Neuronal stem cell (in vitro differentiated cells): ENCODE results near the gene RAPGEF1.

ENCODE experiments used
- DNase-seq: peaks from one replicate; pipeline ENCODE4 v3.0.0-alpha.2; 2013; ENCODE audit warnings: low spot score
- H2AFZ ChIP-seq: one replicate; pipeline ENCODE4 v1.6.1; 2013; ENCODE audit warnings: mild to moderate bottlenecking, low read length, inconsistent platforms
- H2AK5ac ChIP-seq: 2 replicates; pipeline ENCODE4 v1.6.1; 2013; ENCODE audit warnings: low read depth, mild to moderate bottlenecking, inconsistent platforms, low read length, moderate library complexity, mixed read lengths
- H2BK120ac ChIP-seq: 2 replicates; pipeline ENCODE4 v1.6.1; 2013; ENCODE audit warnings: low read depth, mild to moderate bottlenecking, inconsistent platforms, low read length, moderate library complexity, mixed read lengths
- H2BK12ac ChIP-seq: one replicate; pipeline ENCODE4 v1.6.1; 2013; ENCODE audit warnings: low read length, inconsistent platforms
- H2BK15ac ChIP-seq: 2 replicates; pipeline ENCODE4 v1.6.1; 2013; ENCODE audit warnings: mild to moderate bottlenecking, low read length, inconsistent platforms, mixed read lengths
- H2BK5ac ChIP-seq: one replicate; pipeline ENCODE4 v1.6.1; 2013; ENCODE audit warnings: inconsistent platforms, mild to moderate bottlenecking, low read length, moderate library complexity
- H3K14ac ChIP-seq: one replicate; pipeline ENCODE4 v1.6.1; 2013; ENCODE audit warnings: low read length, inconsistent platforms
- H3K18ac ChIP-seq: 2 replicates; pipeline ENCODE4 v1.6.1; 2013; ENCODE audit warnings: low read length, inconsistent platforms
- H3K23ac ChIP-seq: 2 replicates; pipeline ENCODE4 v1.6.1; 2013; ENCODE audit warnings: low read depth, mild to moderate bottlenecking, mixed read lengths, low read length, inconsistent platforms; ENCODE audit not compliant: poor library complexity
- H3K27ac ChIP-seq: replicated peaks from 3 replicates; pipeline ENCODE4 v1.5.1; 2013; ENCODE audit warnings: low read length, inconsistent platforms
- H3K27me3 ChIP-seq, 3 experiments: 2 replicates each; pipeline ENCODE4 v1.6.1; 2013; ENCODE audit warnings: low read length in 3 of 3, mild to moderate bottlenecking in 2 of 3, inconsistent platforms in 1 of 3, low read depth in 1 of 3, mixed read lengths in 1 of 3, moderate library complexity in 1 of 3; ENCODE audit not compliant: control insufficient read depth in 3 of 3, insufficient read depth in 3 of 3
- H3K36me3 ChIP-seq, 2 donors: replicated peaks in 1 of 2; 2 replicates each; pipeline ENCODE4 v1.6.1; 2013; ENCODE audit warnings: low read length in 2 of 2; ENCODE audit not compliant: control insufficient read depth in 2 of 2, insufficient read depth in 2 of 2
- H3K4ac ChIP-seq: 2 replicates; pipeline ENCODE4 v1.6.1; 2013; ENCODE audit warnings: inconsistent platforms, mild to moderate bottlenecking, low read length, moderate library complexity
- H3K4me1 ChIP-seq, 2 donors: 1 replicate in 1 of 2; 2 replicates in 1 of 2; pipeline ENCODE4 v1.6.1; 2013; ENCODE audit warnings: low read length in 2 of 2, low read depth in 1 of 2; ENCODE audit not compliant: control insufficient read depth in 2 of 2, insufficient read depth in 1 of 2
- H3K4me2 ChIP-seq: one replicate; pipeline ENCODE4 v1.6.1; 2013; ENCODE audit warnings: mild to moderate bottlenecking, low read length, inconsistent platforms; ENCODE audit not compliant: insufficient read depth, poor library complexity, severe bottlenecking
- H3K4me3 ChIP-seq, 2 donors: 2 replicates each; pipeline ENCODE4 v1.5.1; 2013; ENCODE audit warnings: low read length in 2 of 2, mild to moderate bottlenecking in 2 of 2, inconsistent platforms in 1 of 2, moderate library complexity in 1 of 2
- H3K79me1 ChIP-seq: one replicate; pipeline ENCODE4 v1.6.1; 2013; ENCODE audit warnings: low read depth, mild to moderate bottlenecking, inconsistent platforms, low read length, moderate library complexity
- H3K9ac ChIP-seq: one replicate; pipeline ENCODE4 v1.6.1; 2013; ENCODE audit warnings: mild to moderate bottlenecking, low read depth, low read length, inconsistent platforms; ENCODE audit not compliant: poor library complexity
- H3K9me3 ChIP-seq, 2 donors: replicated peaks in 1 of 2; 2 replicates each; pipeline versions ENCODE3 to v1.6.1; 2013; ENCODE audit warnings: low read length in 2 of 2, mild to moderate bottlenecking in 2 of 2, inconsistent platforms in 1 of 2, low read depth in 1 of 2, mixed read lengths in 1 of 2, moderate library complexity in 1 of 2; ENCODE audit not compliant: control insufficient read depth in 2 of 2, insufficient read depth in 1 of 2
- H4K8ac ChIP-seq: one replicate; pipeline ENCODE4 v1.6.1; 2013; ENCODE audit warnings: low read depth, mild to moderate bottlenecking, inconsistent platforms, low read length, moderate library complexity
- H4K91ac ChIP-seq: one replicate; pipeline ENCODE4 v1.6.1; 2013; ENCODE audit warnings: low read length, low read depth, mild to moderate bottlenecking, inconsistent platforms; ENCODE audit not compliant: poor library complexity
- WGBS, 2 donors: extraction: QIAGEN DNeasy Blood & Tissue Kit; methylation state at CpG; one replicate each; pipeline ENCODE4 v1.1.7; 2013; ENCODE audit warnings: missing lambda C conversion rate in 2 of 2, mixed read lengths in 1 of 2; ENCODE audit not compliant: insufficient read length in 2 of 2, insufficient replicate concordance in 1 of 2; ENCODE audit errors: extremely low coverage in 2 of 2; 5-methylcytosine and 5-hydroxymethylcytosine counted together

Gene RAPGEF1

DNA sequence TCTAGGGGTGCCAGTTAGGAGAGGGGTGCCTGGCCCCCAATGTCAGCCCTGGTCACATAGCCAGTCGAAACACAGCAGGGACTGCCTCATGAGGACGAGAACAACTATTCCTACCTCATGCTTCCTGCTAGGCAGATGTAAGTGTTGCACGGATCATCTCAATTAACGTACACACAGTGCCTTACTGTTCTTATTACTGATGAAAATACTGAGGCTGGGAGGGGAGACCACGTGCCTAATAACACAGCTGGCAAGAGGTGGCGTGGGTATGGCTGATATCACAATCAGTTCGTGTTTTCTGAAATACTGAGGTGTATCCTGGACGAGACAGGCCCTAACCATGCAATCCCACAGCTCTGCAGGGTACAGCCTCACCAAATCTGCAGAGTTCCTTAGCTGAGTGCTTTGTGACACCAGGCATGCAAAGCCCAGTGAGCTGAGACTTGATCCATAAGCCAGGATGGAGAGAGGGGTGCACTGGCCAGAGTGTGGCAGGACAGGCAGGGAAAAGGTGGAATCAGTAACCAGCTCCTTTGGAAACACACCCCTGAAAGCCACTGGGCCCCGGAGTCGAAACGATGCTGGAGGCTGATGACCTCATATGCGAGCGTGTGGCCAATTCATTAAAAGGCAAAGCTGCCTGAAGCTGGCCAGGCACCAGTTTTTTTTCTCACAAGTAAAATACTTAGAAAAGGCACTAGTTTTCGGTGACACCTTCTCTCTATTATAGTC lies 130.6 kb downstream of the RAPGEF1 start:
- Histone ChIP-seq H3K9ac (no peak overlapping the region), H3K4me3 (no peak overlapping the region), H2BK15ac (peak overlapping the region; percentile 7), H3K4me2 (no peak overlapping the region), H4K91ac (no peak overlapping the region), H2BK120ac (no peak overlapping the region), H4K8ac (no peak overlapping the region), H2BK12ac (no peak overlapping the region), H3K14ac (no peak overlapping the region), H2AK5ac (peak overlapping the region; percentile 9), H3K18ac (peak overlapping the region; percentile 65), H3K4me1 (peaks cover 4 to 24% of the 10 kb centered on the region in 2 donors), H3K4ac (no peak overlapping the region), H2AFZ (no peak overlapping the region), H3K36me3 (peaks cover 0 to 44% of the 10 kb centered on the region in 2 donors), H3K79me1 (no peaks in the 10 kb centered on the region), H3K23ac (peak overlapping the region; percentile 8), H2BK5ac (no peak overlapping the region), H3K27ac (peak overlapping the region; percentile 79), H3K9me3 (no peaks in the 10 kb centered on the region), H3K27me3 (no peaks in the 10 kb centered on the region)
- DNase-seq = no peak
- no CpG with 5 or more reads among the region's 14 CpGs for WGBS, 2 donors

DNA sequence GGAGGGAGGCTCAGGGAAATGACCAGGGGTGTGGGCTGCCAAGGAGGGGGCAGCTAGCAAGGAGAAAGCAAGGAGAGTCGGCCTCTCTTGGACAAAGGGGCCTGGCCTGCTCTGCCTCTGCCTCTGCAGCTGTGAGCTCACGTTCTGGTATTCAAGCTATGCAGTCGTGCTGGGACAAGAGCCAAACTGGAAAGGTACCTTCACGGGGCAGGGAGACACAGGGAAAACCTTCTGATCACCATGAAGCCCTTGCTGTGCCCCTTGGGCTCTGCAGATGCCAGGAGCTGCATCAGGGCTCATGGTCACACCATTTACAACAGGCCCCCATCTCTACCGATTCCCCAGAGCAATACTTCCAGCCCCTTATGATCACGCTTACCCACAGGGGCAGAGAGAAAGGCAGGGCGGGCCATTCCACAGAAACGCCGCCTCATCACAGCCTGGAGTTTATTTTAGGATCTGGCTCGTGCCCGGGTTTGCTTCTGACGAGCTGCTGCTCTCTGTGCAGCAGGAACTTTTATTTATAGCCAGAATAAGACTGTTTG lies 131.3 kb downstream of the RAPGEF1 start:
- Histone ChIP-seq H3K4me1 (peaks cover 4 to 24% of the 10 kb centered on the region in 2 donors), H3K9me3 (no peaks in the 10 kb centered on the region), H3K14ac (no peak overlapping the region), H3K27ac (peak overlapping the region; percentile 79), H3K9ac (no peak overlapping the region), H4K91ac (no peak overlapping the region), H4K8ac (no peak overlapping the region), H3K18ac (peak overlapping the region; percentile 81), H2BK12ac (peak overlapping the region; percentile 27), H2BK5ac (no peak overlapping the region), H3K4ac (no peak overlapping the region), H3K79me1 (no peaks in the 10 kb centered on the region), H2AK5ac (peak overlapping the region; percentile 31), H3K4me2 (no peak overlapping the region), H2AFZ (no peak overlapping the region), H3K4me3 (no peak overlapping the region), H2BK15ac (peak overlapping the region; percentile 7), H3K27me3 (no peaks in the 10 kb centered on the region), H2BK120ac (no peak overlapping the region), H3K36me3 (peaks cover 0 to 44% of the 10 kb centered on the region in 2 donors), H3K23ac (no peak overlapping the region)
- DNase-seq = peak; percentile 52
- no CpG with 5 or more reads among the region's 12 CpGs for WGBS, 2 donors

DNA sequence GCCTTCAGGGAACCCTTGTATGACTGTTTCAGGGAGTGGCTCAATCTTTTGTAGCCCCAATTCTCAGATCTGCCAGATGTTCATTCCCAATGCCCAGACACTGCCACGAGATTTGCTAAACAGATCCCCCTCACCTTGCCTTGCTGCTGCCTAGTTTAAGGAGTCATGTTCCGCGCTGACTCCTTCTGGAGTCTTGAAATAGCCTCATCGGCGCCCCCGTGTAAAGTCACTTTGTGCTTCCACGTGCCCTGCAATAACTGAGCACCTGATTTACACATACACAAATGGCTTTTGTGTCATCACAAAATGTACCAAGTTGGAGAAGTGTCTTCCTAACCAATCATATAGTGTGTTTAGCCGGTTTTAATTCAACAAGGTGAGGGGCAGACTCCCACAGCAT lies 132.3 kb downstream of the RAPGEF1 start:
- Histone ChIP-seq H3K9ac (no peak overlapping the region), H3K27ac (no peak overlapping the region), H2AK5ac (peak overlapping the region; percentile 31), H2BK12ac (peak overlapping the region; percentile 27), H2BK15ac (no peak overlapping the region), H2BK5ac (no peak overlapping the region), H3K79me1 (no peaks in the 10 kb centered on the region), H3K9me3 (no peaks in the 10 kb centered on the region), H3K18ac (peak overlapping the region; percentile 39), H3K4ac (no peak overlapping the region), H2AFZ (no peak overlapping the region), H4K91ac (no peak overlapping the region), H2BK120ac (no peak overlapping the region), H3K27me3 (no peaks in the 10 kb centered on the region), H4K8ac (no peak overlapping the region), H3K36me3 (peaks cover 0 to 43% of the 10 kb centered on the region in 2 donors), H3K4me3 (no peak overlapping the region), H3K14ac (no peak overlapping the region), H3K4me1 (peaks cover 4 to 24% of the 10 kb centered on the region in 2 donors), H3K23ac (no peak overlapping the region), H3K4me2 (no peak overlapping the region)
- WGBS, 2 donors = no CpG with 5 or more reads among the region's 8 CpGs
- no peak for DNase-seq

DNA sequence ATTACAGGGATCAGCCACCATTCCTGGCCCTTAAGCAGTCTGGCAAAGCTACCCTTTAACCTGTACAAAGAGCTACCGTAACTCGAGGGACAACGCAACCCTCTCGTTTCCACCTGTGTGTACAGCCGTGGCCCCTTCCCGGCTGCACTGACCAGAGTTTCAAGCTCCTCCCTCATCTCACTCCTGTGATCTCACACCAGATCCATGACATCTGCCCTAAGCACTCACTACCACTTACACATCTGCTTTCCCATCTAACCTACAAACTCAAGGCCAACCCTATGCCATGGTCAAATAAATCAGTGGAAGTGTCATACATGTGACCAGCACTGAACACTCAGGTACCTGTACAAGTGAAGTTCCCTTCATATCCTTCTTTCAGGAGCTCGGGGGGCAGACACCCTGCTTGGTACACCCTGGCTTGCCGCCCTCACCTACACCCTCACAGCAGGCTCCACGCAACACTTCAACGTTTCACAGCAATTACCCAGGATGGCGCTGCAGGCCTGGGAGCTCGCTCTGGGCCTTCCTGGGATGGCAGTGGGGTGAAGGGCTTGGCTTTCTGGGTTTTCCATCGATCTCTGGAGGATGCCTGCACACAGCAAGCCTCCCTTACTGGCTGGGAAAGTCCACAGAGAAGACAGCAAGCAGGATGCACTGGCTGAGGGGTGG lies 132.8 kb downstream of the RAPGEF1 start:
- no peak for DNase-seq
- no peak overlapping the region for H3K9ac ChIP-seq
- WGBS, 2 donors = no CpG with 5 or more reads among the region's 13 CpGs
- H3K36me3 ChIP-seq = peaks cover 0 to 45% of the 10 kb centered on the region in 2 donors
- H3K4me3 ChIP-seq = no peak overlapping the region
- H3K23ac ChIP-seq = peak overlapping the region; percentile 6
- H3K27ac ChIP-seq = no peak overlapping the region
- H3K9me3 ChIP-seq = no peaks in the 10 kb centered on the region
- H2AK5ac ChIP-seq = no peak overlapping the region
- no peak overlapping the region for H2BK12ac ChIP-seq
- no peak overlapping the region for H2BK15ac ChIP-seq
- no peak overlapping the region for H4K91ac ChIP-seq
- no peak overlapping the region for H2AFZ ChIP-seq
- no peak overlapping the region for H3K14ac ChIP-seq
- H3K79me1 ChIP-seq = no peaks in the 10 kb centered on the region
- no peak overlapping the region for H2BK5ac ChIP-seq
- H4K8ac ChIP-seq = no peak overlapping the region
- no peaks in the 10 kb centered on the region for H3K27me3 ChIP-seq
- H3K4me1 ChIP-seq = peaks cover 4 to 24% of the 10 kb centered on the region in 2 donors
- H2BK120ac ChIP-seq = no peak overlapping the region
- peak overlapping the region; percentile 69 for H3K18ac ChIP-seq
- H3K4ac ChIP-seq = no peak overlapping the region
- H3K4me2 ChIP-seq = no peak overlapping the region
